GM19438 (cell line): ENCODE results near the gene ERC2.

Source experiments
- ATAC-seq: cut with Tn5 transposase; IDR thresholded peaks from one replicate; pipeline ENCODE4 v1.9.1; 2021; ENCODE audit warnings: low read depth; ENCODE audit not compliant: unreplicated experiment

Gene ERC2

DNA sequence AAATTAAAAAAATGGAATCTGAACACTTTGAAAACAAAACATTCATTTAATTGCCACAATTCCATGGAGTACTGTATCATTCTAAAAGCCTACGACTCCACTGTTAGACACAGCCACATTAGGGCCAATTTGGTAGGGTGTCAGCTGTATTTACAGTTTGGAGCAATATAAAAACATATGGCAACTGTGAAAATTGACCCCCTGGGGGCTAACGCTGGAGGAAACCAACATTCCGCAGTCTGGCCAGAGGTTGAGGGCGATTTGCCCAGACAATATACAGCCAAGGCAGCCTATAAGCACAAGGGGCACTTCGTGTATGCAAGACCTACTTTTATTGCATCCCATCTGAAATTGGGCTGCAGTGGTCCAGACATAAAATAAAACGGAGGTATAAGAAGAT, 504.7 kb downstream of the ERC2 start:
- no peak for ATAC-seq

DNA sequence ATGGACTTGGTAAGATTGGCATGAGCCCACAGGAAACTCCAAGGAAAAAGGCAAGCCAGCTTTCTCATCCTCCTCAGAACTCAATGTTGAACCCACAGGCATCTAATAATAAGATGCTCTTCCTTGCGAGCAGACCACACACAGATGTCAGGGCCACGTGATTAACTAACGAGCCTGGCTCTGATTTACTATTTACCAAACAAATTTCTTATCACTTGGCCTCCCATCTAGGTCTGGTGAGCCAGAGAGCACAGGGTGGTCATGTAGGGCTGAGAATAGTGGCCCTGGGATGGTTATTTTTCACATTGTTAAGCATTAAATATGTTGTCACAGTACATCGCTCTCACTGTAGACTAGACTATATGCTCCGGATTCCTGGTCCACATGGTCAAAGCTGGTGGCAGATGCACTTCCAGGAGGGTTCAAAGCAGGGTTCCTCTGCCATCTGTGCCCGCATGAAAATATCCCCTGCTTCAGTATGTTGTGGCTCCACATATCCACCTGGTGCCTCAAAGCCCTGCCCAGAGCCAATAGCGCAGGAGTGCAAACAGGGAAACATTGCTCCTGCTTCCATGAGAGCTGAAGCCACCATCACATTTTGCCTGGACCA, 508.7 kb downstream of the ERC2 start:
- no peak for ATAC-seq

DNA sequence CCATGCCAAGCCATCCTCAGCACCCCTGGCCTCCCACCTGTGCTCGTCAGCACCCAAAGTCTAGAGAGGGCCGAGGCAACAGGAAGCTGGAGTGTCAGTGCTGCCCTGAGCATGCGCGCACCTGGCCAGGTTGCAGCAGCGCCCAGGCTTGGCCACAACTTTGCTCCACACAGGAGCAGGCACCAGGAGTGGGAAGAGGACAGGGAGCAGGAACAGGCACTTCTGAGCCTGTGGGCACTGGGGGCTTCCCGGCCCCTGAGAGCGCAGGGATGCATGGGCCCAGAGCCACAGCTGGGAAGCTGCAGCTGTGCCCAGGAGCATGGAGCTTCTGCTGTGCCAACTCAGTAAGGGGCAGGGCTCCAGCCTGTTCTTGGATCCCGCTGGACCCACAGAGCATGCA, 509.7 kb downstream of the ERC2 start:
- no peak for ATAC-seq

GRCh38 chr3:55955891-55956477, 512.3 kb downstream of the ERC2 start:
- ATAC-seq, result no peak

GRCh38 chr3:55951388-55951787, 516.9 kb downstream of the ERC2 start:
- no peak for ATAC-seq

DNA sequence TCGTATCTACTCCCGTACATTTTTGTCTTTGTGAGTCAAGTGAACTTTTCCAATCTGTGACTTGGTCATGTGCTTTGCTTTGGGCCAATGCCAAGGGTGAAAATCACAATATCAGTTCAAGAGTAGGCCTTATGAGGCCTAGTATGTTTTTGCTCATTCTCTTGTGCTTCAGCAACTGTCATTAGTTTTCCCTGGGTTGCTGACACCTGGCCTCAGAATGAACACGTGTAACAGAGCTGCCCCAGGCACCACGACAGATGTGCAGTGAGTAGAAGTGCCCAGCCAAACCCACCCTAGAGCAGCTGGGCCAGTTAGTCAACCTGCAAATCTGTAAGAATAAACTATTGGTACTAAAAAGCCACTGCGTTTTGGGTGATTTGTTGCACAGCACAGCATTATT, 520.9 kb downstream of the ERC2 start:
- ATAC-seq, result no peak

GRCh38 chr3:55946574-55947160, 521.6 kb downstream of the ERC2 start:
- ATAC-seq, result no peak

- no peak for ATAC-seq
Observed at GRCh38 chr3:55942868-55943267, 525.4 kb downstream of the ERC2 start.

DNA sequence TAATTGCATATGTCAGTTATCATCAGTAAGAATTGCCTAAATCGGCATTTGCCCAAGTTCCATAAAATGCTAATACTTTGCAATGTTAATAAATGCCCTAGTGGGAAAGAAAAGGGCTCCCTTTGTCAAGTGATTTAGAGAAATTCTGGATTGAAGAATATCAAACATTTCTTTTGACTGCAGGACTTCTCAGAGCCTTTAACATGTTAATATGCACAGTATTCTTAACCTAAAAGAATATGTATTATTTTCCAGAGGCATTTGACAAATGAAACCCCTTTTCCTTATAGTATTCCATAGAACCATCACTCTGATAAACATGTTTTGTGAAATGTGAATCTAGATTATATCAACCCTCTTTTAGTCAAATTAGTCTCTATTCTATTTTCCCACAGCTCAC, 529.0 kb downstream of the ERC2 start:
- no peak for ATAC-seq

GRCh38 chr3:55937301-55937700, 531.0 kb downstream of the ERC2 start:
- ATAC-seq, result no peak

GRCh38 chr3:55936549-55937052, 531.7 kb downstream of the ERC2 start:
- ATAC-seq, result no peak

DNA sequence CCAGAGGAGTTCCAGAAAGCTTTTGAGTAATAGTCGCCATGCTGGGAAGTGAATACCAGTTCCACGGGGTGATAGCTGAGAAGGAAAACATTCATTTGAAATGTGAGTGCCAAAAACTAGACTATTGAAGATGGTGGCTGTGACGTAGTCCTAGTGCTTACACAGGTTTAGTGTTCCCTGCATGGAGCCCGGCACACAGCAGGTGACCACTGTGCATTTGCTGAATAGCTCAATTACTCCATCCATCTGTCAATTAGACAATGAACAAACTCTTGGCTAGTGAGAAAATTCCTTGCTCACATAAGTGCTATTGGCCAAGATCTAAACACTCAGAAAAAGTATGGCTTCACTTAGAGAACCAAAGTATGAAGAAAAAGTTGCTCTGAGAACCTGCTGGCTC, 533.0 kb downstream of the ERC2 start:
- ATAC-seq, result no peak

- ATAC-seq, result no peak
Observed at GRCh38 chr3:55934771-55935170, 533.5 kb downstream of the ERC2 start.

DNA sequence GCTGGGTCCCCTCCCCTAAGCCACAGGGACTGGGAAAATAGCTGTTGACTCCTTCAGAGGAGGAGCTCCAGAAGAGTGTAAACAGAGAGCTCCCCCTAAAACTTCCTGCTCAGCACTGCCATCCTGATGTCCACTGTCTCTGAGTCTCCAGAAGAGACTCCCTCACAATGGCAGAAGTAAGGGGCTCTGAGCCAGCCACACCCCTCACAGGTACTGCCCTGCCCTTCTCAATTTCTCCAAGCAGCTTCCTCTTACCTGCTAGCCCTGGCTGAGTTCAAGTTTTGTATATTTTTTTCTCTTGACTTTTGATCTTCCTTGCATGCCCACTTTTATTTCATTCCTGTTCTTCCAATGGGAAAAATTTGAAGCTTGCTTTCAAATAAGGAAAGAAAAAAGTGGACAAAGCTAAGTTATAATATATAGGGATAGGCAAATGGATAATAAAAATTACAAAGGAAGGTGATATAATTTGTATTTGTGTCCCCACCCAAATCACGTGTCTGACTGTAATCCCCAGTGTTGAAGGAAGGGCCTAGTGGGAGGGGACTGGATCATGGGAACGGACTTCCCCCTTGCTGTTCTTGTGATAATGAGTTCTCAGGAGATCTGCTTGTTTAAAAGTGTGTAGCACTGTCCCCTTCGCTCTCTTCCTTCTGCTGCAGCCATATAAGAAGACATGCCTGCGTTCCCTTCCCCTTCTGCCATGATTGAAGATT, 539.0 kb downstream of the ERC2 start:
- ATAC-seq, result no peak

- no peak for ATAC-seq
Observed at GRCh38 chr3:55923626-55924025, 544.6 kb downstream of the ERC2 start.

- no peak for ATAC-seq
Observed at GRCh38 chr3:55923207-55923606, 545.1 kb downstream of the ERC2 start.

DNA sequence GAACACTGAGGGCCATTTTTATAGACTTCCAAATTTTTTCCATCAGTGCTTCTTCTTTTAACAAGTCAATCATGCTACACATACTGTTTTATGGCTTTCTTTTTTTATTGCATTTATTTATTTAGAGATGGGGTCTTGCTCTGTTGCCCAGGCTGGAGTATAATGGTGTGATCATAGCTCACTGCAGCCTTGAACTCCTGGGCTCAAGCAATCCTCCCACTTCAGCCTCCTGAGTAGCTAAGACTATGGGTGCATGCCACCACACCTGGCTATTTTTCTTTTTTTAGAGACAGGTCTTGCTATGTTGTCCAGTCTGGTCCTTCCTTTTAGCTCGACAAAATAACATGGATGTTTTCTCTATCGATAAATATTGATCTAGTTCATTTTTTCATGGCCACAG, 555.4 kb downstream of the ERC2 start:
- no peak for ATAC-seq

DNA sequence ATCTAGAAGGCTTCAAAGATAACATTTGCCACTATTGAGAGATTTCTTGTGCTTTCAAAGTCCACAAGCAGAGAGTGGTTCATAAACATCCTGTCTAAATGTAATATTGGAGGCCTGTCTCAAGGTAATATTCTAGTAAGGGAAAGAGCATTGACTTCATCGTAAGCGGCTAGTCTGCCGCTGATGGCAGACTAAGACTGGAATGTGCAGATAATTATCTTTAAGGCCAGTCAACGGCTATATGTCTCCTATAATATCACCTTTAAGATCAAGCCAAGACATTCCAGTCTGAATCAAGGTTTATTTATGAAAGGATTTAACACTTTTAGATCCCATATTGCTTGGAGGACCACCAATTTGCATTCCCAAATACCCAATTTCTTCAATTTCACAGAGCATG, 557.0 kb downstream of the ERC2 start:
- no peak for ATAC-seq

- no peak for ATAC-seq
Observed at GRCh38 chr3:55910543-55910942, 557.7 kb downstream of the ERC2 start.

DNA sequence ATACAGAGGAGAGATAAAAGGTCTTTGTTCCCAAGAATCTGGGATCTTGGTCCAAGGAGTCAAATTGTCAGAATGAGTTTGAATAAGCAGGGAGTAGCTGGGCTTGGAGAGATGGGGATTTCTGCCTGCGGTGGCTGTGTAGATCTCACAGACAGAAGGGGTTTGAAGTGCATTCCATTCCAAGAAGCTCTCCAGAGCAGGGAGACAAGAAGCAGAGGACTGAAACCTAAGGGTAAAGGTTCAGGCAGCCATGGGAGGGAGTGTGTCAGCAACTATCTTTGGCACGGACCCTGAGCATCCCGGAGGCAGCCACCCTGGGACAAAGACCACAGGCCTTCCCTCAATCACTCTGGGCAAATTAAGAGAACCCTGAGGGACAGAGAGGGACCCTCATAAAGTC, 558.9 kb downstream of the ERC2 start:
- no peak for ATAC-seq

- no peak for ATAC-seq
Observed at GRCh38 chr3:55907616-55908015, 560.7 kb downstream of the ERC2 start.

DNA sequence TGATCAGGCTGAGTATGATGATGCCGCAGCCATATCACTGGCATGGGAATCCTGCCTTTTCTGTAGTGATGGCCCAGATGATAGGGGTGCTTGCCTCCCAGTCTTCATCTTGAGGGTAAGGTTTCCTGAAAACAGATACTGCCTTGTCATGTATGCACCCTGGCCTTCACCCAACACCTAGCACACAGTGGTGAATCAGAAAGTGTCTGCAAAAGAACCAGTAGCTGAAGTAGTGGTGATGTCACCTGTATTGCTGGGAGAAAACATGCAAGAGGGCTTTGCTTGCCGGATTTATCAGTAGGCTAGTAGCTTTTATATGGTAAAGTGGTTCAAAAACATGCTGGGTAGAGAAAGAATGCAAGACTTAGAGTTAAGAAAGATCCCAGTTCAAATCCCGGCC, 561.4 kb downstream of the ERC2 start:
- ATAC-seq, result no peak
